Erythroblast (primary cell): Measurements from ENCODE around the gene GRM2.

Experiments used
- GATA1 ChIP-seq: IDR thresholded peaks from 2 replicates; pipeline ENCODE4 v1.6.1; 2011; ENCODE audit warnings: low read depth, mild to moderate bottlenecking, control low read depth, low read length, moderate library complexity
- POLR2A ChIP-seq: IDR thresholded peaks from 2 replicates; pipeline ENCODE4 v1.6.1; 2011; ENCODE audit warnings: mild to moderate bottlenecking, low read length

DNA sequence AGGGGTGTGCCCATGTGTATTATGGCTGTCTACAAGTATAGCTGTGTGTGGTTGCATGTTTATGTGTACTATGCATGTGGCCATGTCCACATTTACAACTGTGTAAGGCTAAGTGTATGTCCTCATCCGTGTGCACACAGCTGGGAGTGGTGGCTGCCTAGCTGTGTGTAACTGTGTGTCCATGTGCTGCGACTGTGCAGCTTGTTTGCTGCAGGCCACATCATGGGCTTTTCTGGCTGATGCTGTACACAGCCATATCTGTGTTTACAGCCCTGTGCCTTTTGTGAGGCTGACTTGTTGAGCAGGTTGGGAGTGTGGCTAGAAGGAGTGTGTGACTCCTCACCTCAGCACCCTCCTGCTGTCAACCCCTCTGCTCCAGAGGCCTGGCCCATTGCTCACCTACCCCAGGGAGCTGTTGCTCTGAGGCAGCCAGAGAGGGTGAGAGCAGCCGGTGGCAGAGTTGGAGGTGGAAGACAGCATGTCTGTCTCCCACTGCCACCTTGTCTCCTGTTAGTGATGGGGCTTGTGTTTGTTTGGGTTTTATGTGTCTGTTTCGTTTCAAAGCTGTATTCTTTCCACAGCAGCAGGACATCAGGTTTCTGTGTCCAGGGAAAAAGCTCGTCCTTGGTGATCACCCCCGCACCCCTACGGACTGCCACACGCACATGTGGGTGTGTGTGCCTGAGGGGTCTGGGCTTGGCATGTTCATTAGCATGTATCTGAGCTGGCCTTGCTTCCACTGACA lies 1.4 kb upstream of the GRM2 start:
- TF ChIP-seq POLR2A, result no peak
- no peak for TF ChIP-seq GATA1
